ENCODE results near the gene SLC26A6.

- TF ChIP-seq CTCF (IDR thresholded peaks at IDR 0.05) = no peak
- TF ChIP-seq POLR2AphosphoS5 (IDR thresholded peaks at IDR 0.05) = no peak
- no peak for TF ChIP-seq POLR2A (IDR thresholded peaks at IDR 0.05)
Observed at GRCh38 chr3:48601622-48601994, 33.7 kb downstream of the SLC26A6 start.
